ENCODE results near the gene KLHL3. TPM values are rescaled to one million over a fixed set of nuclear protein-coding genes. Genes with fewer than 3 reads are reported as not detected.

KLHL3 gene
- total RNA-seq, 1 donor from 2014 or later, result 8.9 TPM

DNA sequence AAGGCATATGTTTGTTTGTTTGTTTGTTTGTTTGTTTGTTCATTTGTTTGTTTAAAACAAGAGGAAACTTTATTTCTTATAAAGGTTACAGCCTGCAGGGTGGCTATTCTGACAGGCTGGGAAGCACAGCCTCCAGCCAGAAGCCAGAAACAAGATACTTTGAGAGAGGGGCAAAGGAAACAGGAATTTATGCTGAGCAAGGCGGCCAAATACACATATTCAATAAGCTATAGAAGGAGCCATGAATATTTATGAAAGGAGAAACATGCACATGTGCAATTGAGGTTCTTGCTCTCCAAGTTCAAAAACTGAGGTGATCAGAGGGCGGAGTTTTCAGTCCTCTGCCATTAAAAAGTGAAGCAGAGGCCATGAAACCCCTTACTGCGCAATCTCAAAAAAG is 19.6 kb downstream of the KLHL3 start:
- TF ChIP-seq EZH2 (IDR thresholded peaks at IDR 0.05; ENCODE audit: insufficient read depth, low read length), result no peak
- TF ChIP-seq, protein P1, sequence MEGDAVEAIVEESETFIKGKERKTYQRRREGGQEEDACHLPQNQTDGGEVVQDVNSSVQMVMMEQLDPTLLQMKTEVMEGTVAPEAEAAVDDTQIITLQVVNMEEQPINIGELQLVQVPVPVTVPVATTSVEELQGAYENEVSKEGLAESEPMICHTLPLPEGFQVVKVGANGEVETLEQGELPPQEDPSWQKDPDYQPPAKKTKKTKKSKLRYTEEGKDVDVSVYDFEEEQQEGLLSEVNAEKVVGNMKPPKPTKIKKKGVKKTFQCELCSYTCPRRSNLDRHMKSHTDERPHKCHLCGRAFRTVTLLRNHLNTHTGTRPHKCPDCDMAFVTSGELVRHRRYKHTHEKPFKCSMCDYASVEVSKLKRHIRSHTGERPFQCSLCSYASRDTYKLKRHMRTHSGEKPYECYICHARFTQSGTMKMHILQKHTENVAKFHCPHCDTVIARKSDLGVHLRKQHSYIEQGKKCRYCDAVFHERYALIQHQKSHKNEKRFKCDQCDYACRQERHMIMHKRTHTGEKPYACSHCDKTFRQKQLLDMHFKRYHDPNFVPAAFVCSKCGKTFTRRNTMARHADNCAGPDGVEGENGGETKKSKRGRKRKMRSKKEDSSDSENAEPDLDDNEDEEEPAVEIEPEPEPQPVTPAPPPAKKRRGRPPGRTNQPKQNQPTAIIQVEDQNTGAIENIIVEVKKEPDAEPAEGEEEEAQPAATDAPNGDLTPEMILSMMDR (IDR thresholded peaks at IDR 0.05; ENCODE audit: insufficient read depth, low read depth, low read length), result no peak
- peaks cover 13% of the 10 kb centered on the region for H3K36me3 Mint-ChIP-seq (ENCODE audit: low read depth, unreplicated experiment)

DNA sequence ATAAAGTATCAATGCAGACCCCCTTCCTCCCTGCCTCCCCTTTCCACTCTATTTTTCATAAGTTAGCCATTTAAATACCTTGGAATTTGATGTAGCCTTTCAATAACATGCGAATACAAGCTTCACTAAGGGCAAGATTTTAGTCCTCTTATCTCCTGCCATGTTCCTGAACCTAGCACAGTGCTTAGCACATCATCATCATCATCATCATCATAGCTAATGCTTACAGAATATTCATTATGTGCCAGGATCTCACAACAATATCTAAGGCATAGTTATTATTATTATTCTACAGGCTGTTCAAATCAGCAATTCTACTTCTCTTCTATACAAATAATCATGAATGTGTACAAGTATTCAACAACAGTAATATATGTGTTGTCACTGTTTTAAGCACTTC is 20.4 kb downstream of the KLHL3 start:
- Histone ChIP-seq H3K27me3 (ENCODE audit: insufficient read depth, low read length) (no peaks in the 10 kb centered on the region), H4K20me1 (ENCODE audit: insufficient read depth, low read length) (no peaks in the 10 kb centered on the region), H3K4me2 (ENCODE audit: low read length) (no peak overlapping the region), H2AFZ (ENCODE audit: low read depth, low read length) (no peak overlapping the region), H3K9me3 (ENCODE audit: insufficient read depth, low read depth, low read length) (no peaks in the 10 kb centered on the region), H3K4me1 (ENCODE audit: insufficient read depth, low read length) (no peaks in the 10 kb centered on the region), H3K36me3 (ENCODE audit: insufficient read depth, low read length) (no peaks in the 10 kb centered on the region), H3K9ac (ENCODE audit: low read length) (no peak overlapping the region), H3K4me3 (ENCODE audit: insufficient read depth, low read depth, low read length) (no peak overlapping the region), H3K79me2 (ENCODE audit: insufficient read depth, low read length) (no peaks in the 10 kb centered on the region), H3K27ac (ENCODE audit: low read depth, low read length) (no peak overlapping the region)
- no peak overlapping the region for H3K4me3 Mint-ChIP-seq (ENCODE audit: unreplicated experiment)
- FAIRE-seq (no peak), DNase-seq (ENCODE audit: low read depth) (no peak)
- H3K9me3 Mint-ChIP-seq (ENCODE audit: unreplicated experiment), result peaks cover 3% of the 10 kb centered on the region
- H3K27ac Mint-ChIP-seq (ENCODE audit: unreplicated experiment), result no peak overlapping the region
- H3K4me1 Mint-ChIP-seq (ENCODE audit: low read depth, unreplicated experiment), result no peaks in the 10 kb centered on the region
- H3K36me3 Mint-ChIP-seq (ENCODE audit: low read depth, unreplicated experiment), result peaks cover 13% of the 10 kb centered on the region
- H3K27me3 Mint-ChIP-seq (ENCODE audit: low read depth, unreplicated experiment), result no peaks in the 10 kb centered on the region
- TF ChIP-seq EZH2 (IDR thresholded peaks at IDR 0.05; ENCODE audit: insufficient read depth, low read length), result no peak
- TF ChIP-seq, protein P1 (IDR thresholded peaks at IDR 0.05; ENCODE audit: insufficient read depth, low read depth, low read length), result no peak

More for the DNA sequence above, 19.6 kb downstream of the KLHL3 start:
- Histone ChIP-seq H4K20me1 (ENCODE audit: insufficient read depth, low read length) (no peaks in the 10 kb centered on the region), H3K4me1 (ENCODE audit: insufficient read depth, low read length) (no peaks in the 10 kb centered on the region), H3K27me3 (ENCODE audit: insufficient read depth, low read length) (no peaks in the 10 kb centered on the region), H3K79me2 (ENCODE audit: insufficient read depth, low read length) (no peaks in the 10 kb centered on the region), H2AFZ (ENCODE audit: low read depth, low read length) (no peak overlapping the region), H3K9ac (ENCODE audit: low read length) (no peak overlapping the region), H3K9me3 (ENCODE audit: insufficient read depth, low read depth, low read length) (no peaks in the 10 kb centered on the region), H3K27ac (ENCODE audit: low read depth, low read length) (no peak overlapping the region), H3K4me2 (ENCODE audit: low read length) (no peak overlapping the region), H3K4me3 (ENCODE audit: insufficient read depth, low read depth, low read length) (no peak overlapping the region), H3K36me3 (ENCODE audit: insufficient read depth, low read length) (no peaks in the 10 kb centered on the region)
- H3K27me3 Mint-ChIP-seq (ENCODE audit: low read depth, unreplicated experiment), result no peaks in the 10 kb centered on the region
- no peak overlapping the region for H3K27ac Mint-ChIP-seq (ENCODE audit: unreplicated experiment)
- no peak overlapping the region for H3K4me3 Mint-ChIP-seq (ENCODE audit: unreplicated experiment)
- FAIRE-seq, result no peak
- H3K9me3 Mint-ChIP-seq (ENCODE audit: unreplicated experiment), result peaks cover 4% of the 10 kb centered on the region
- DNase-seq (ENCODE audit: low read depth), result no peak
- H3K4me1 Mint-ChIP-seq (ENCODE audit: low read depth, unreplicated experiment), result no peaks in the 10 kb centered on the region

DNA sequence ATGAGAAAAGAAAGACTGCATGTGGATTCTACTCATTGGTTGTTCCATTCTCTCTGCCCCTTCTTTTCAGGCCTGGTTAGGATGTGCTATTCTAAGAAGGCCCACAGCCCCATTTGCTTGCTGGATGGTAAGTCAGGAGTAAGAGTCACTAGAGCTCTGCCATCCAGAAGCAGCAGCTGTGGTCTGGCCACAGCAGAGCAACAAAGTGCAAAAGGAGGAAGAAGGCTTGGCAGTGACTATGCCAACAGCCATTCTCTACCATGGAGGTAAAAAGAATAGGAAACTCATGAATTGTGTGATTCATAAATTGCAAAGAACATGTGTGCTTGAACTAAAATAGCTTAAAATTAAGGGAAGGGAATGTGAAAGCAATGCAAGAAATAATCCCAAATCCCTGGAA is 20.9 kb downstream of the KLHL3 start:
- H3K4me1 ChIP-seq (ENCODE audit: insufficient read depth, low read length), result no peaks in the 10 kb centered on the region
- no peak overlapping the region for H3K27ac ChIP-seq (ENCODE audit: low read depth, low read length)
- peaks cover 3% of the 10 kb centered on the region for H3K9me3 Mint-ChIP-seq (ENCODE audit: unreplicated experiment)

More for the DNA sequence above, 20.9 kb downstream of the KLHL3 start:
- Histone ChIP-seq H3K9me3 (ENCODE audit: insufficient read depth, low read depth, low read length) (no peaks in the 10 kb centered on the region), H3K4me2 (ENCODE audit: low read length) (no peak overlapping the region), H3K4me3 (ENCODE audit: insufficient read depth, low read depth, low read length) (no peak overlapping the region), H3K27me3 (ENCODE audit: insufficient read depth, low read length) (no peaks in the 10 kb centered on the region), H2AFZ (ENCODE audit: low read depth, low read length) (no peak overlapping the region), H3K79me2 (ENCODE audit: insufficient read depth, low read length) (no peaks in the 10 kb centered on the region), H3K9ac (ENCODE audit: low read length) (no peak overlapping the region), H4K20me1 (ENCODE audit: insufficient read depth, low read length) (no peaks in the 10 kb centered on the region), H3K36me3 (ENCODE audit: insufficient read depth, low read length) (no peaks in the 10 kb centered on the region)
- no peak for DNase-seq (ENCODE audit: low read depth)
- no peak overlapping the region for H3K4me3 Mint-ChIP-seq (ENCODE audit: unreplicated experiment)
- H3K4me1 Mint-ChIP-seq (ENCODE audit: low read depth, unreplicated experiment), result peaks cover 3% of the 10 kb centered on the region
- peaks cover 15% of the 10 kb centered on the region for H3K36me3 Mint-ChIP-seq (ENCODE audit: low read depth, unreplicated experiment)
- H3K27me3 Mint-ChIP-seq (ENCODE audit: low read depth, unreplicated experiment), result no peaks in the 10 kb centered on the region
- no peak for TF ChIP-seq EZH2 (IDR thresholded peaks at IDR 0.05; ENCODE audit: insufficient read depth, low read length)
- TF ChIP-seq, protein P1 (IDR thresholded peaks at IDR 0.05; ENCODE audit: insufficient read depth, low read depth, low read length), result no peak
- H3K27ac Mint-ChIP-seq (ENCODE audit: unreplicated experiment), result no peak overlapping the region
- FAIRE-seq, result no peak

Data from astrocyte (in vitro differentiated cells and primary cell).